ENCODE data around the gene EXOC6B.

The EXOC6B gene

DNA sequence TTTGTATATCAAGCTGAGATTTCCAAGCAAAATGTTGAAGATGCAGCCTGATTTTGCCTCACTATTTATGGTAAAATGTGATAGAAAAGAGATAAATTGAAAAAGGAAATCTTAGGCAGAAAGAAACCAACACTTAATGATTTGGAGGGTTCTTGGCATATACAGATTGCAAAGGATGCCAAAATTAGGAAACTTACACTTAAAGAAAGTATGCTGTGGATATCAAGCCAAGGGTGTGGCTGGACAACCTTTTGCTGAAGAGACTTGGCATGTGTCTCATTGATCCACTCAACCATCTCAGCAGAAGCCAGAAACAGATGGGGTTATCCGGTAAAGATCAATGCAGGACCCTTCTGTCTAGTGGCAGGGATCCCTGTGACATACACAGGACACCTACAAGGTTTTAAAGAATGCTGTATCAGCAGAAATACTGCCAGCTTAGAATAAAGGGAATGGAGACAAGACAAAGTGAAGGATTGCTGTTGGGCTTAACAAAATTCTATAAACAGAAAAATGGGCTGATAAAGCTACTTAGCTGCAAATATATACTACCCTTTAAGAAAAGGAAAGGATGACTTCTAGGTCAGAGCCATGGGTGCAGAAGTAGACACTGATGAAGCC, 570.9 kb downstream of the EXOC6B start:
- no peak overlapping the region for H3K27ac ChIP-seq (ENCODE audit: low read depth, low read length)
- no peaks in the 10 kb centered on the region for H3K36me3 ChIP-seq (ENCODE audit: control insufficient read depth, insufficient read depth, low read length)
- H3K9me3 ChIP-seq (ENCODE audit: control insufficient read depth, insufficient read depth, low read length): no peaks in the 10 kb centered on the region
- H3K27me3 ChIP-seq (ENCODE audit: control insufficient read depth, insufficient read depth, low read length): no peaks in the 10 kb centered on the region
- H3K4me3 ChIP-seq (ENCODE audit: low read depth, low read length): no peak overlapping the region
- 0 out of 2 replicates have a peak, but pooled peaks cover 3% of the 10 kb centered on the region for H3K4me1 ChIP-seq (ENCODE audit: control insufficient read depth, insufficient read depth, low read length)
- H3K9ac ChIP-seq (ENCODE audit: low read depth, low read length): no peak overlapping the region

DNA sequence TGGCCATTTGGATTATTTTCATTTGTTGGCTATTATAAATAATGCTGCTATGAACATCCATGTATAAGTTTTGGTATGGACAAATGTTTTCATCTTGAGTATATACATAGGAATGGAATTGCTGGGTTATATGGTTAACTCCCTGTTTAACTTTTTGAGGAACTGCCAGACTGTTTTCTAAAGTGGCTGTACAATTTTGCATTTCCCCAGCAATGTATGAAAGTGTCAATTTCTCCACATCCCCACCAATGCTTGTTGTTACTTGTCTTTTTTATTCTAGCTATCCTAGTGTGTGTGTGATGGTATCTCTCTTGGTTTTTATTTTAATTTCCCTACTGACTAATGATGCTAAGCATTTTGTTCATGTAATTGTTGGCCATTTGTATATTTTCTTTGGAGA, 587.5 kb downstream of the EXOC6B start:
- Histone ChIP-seq H3K36me3 (ENCODE audit: control insufficient read depth, insufficient read depth, low read length) (no peaks in the 10 kb centered on the region), H3K9ac (ENCODE audit: low read depth, low read length) (no peak overlapping the region), H3K27me3 (ENCODE audit: control insufficient read depth, insufficient read depth, low read length) (no peaks in the 10 kb centered on the region), H3K4me3 (ENCODE audit: low read depth, low read length) (no peak overlapping the region), H3K4me1 (ENCODE audit: control insufficient read depth, insufficient read depth, low read length) (peaks cover 13% of the 10 kb centered on the region), H3K9me3 (ENCODE audit: control insufficient read depth, insufficient read depth, low read length) (no peaks in the 10 kb centered on the region), H3K27ac (ENCODE audit: low read depth, low read length) (no peak overlapping the region)

DNA sequence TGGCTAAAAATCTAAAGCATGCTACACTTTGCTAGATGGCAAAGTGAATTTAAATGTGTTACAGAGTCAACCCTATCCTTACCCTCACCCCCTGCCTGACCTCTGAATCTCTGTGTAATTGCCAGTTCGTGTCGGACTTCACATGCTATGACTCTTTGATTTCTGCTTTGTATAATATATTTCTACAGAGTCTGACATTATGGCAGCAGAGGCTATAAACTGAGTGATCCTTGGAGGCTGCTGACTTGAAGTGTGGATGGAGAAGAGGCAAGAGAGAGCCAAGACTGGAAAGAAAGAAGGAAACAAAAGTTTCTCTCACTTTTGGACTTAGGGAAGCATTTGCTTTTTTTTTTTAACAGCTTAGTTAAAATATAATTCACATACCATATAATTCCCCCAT, 588.3 kb downstream of the EXOC6B start:
- Histone ChIP-seq H3K27me3 (ENCODE audit: control insufficient read depth, insufficient read depth, low read length) (no peaks in the 10 kb centered on the region), H3K9ac (ENCODE audit: low read depth, low read length) (no peak overlapping the region), H3K4me3 (ENCODE audit: low read depth, low read length) (no peak overlapping the region), H3K9me3 (ENCODE audit: control insufficient read depth, insufficient read depth, low read length) (no peaks in the 10 kb centered on the region), H3K27ac (ENCODE audit: low read depth, low read length) (no peak overlapping the region), H3K36me3 (ENCODE audit: control insufficient read depth, insufficient read depth, low read length) (no peaks in the 10 kb centered on the region), H3K4me1 (ENCODE audit: control insufficient read depth, insufficient read depth, low read length) (peaks cover 13% of the 10 kb centered on the region)

DNA sequence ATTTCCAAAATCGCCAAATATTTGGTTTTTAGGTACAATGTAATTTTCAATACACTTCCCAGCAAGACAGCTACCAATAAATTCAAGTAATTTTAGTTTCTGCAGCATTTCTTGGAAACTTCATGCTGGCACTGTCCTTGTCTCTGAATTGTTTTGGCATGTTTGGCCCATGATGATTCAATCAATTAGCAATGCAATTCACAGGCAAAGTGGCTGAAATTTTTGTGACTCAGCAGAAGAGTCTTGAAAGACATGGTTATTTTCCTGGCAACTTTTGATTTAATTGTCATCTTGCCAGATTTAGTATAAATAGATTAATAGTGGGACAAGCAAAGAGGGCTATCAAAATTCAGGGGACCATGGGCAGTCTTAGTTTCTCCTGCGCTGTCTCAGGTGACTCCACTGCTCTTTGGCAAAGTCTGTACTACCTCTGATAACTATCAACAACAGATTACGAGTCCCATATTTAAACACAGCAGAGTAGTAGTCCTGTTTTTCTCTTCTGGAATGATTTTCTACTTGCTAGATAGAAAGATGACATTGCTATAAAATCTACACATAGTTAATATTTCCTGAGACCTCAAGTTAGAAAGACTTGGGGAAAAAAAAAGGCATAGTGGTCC, 589.3 kb downstream of the EXOC6B start:
- Histone ChIP-seq H3K4me1 (ENCODE audit: control insufficient read depth, insufficient read depth, low read length) (peaks cover 13% of the 10 kb centered on the region), H3K4me3 (ENCODE audit: low read depth, low read length) (no peak overlapping the region), H3K9ac (ENCODE audit: low read depth, low read length) (no peak overlapping the region; the same call in 1 of the 2 replicates), H3K27ac (ENCODE audit: low read depth, low read length) (peak overlapping the region; percentile 69), H3K9me3 (ENCODE audit: control insufficient read depth, insufficient read depth, low read length) (no peaks in the 10 kb centered on the region), H3K36me3 (ENCODE audit: control insufficient read depth, insufficient read depth, low read length) (no peaks in the 10 kb centered on the region), H3K27me3 (ENCODE audit: control insufficient read depth, insufficient read depth, low read length) (no peaks in the 10 kb centered on the region)

DNA sequence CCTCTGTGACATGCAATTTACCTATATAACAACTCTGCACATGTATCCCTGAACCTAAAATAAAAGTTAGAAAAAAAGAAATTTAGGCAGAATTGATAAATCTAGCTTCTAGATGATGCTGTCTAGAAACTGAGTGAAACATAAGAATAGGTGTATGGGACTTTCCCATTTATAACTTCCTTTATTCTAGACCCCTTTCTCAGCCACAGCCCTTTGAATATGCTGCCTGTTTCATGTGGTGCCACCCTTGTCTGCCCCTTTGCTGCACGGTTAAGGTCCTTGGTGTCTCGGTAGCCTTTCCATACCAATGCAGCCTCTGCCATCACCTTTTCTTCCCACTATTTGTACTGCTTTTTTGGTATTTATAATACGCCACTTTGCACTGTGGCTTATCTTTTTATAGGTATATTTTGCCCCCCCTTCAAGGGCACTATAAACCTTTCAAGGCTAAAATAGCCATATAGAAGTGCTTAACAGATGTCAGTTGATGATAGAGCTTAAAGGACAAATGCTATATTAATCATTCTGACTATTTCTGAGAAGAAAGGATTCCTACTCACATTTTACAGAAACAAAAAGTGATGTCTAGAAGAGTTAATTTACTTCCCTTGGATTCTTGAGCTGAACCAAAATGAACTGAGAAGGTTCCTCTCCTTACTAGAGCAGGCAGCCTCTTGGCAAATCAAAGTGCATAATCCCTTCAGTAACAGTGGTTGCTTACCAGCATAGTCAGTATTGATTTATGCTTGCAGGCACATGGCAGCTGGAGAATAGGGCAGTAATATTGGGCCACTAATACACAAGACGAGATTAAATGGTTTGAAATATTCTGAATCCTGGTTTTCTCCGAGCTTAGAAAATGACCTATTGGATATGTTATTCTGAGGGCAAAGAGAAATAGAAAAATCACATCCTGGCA, 590.1 kb downstream of the EXOC6B start:
- Histone ChIP-seq H3K36me3 (ENCODE audit: control insufficient read depth, insufficient read depth, low read length) (no peaks in the 10 kb centered on the region), H3K4me1 (ENCODE audit: control insufficient read depth, insufficient read depth, low read length) (peaks cover 18% of the 10 kb centered on the region), H3K27ac (ENCODE audit: low read depth, low read length) (peak overlapping the region; percentile 69), H3K27me3 (ENCODE audit: control insufficient read depth, insufficient read depth, low read length) (no peaks in the 10 kb centered on the region), H3K9ac (ENCODE audit: low read depth, low read length) (no peak overlapping the region), H3K9me3 (ENCODE audit: control insufficient read depth, insufficient read depth, low read length) (no peaks in the 10 kb centered on the region), H3K4me3 (ENCODE audit: low read depth, low read length) (no peak overlapping the region)

DNA sequence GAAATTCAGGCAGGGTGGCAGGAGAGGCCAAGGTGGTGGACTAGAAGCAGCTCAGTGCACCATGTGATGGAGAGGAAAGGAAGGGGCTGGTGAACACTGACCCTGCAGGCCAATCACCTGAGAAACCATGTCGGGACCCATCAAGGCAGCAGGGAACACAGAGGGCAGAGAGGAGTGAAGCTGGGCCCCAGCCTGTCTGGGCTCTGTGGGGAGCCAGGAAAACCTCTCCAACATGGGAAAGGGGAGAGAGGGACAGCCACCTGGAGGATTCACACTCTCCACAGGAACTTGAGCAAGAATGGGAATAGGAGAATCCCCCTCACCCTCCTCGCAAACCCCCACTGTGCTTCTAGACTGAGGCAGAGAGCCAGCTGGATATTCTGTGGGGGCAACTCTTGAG, 592.6 kb downstream of the EXOC6B start:
- H3K27ac ChIP-seq (ENCODE audit: low read depth, low read length): no peak overlapping the region
- H3K27me3 ChIP-seq (ENCODE audit: control insufficient read depth, insufficient read depth, low read length): no peaks in the 10 kb centered on the region
- H3K4me3 ChIP-seq (ENCODE audit: low read depth, low read length): no peak overlapping the region
- no peaks in the 10 kb centered on the region for H3K36me3 ChIP-seq (ENCODE audit: control insufficient read depth, insufficient read depth, low read length)
- H3K9ac ChIP-seq (ENCODE audit: low read depth, low read length): no peak overlapping the region
- H3K9me3 ChIP-seq (ENCODE audit: control insufficient read depth, insufficient read depth, low read length): no peaks in the 10 kb centered on the region
- peaks cover 28% of the 10 kb centered on the region for H3K4me1 ChIP-seq (ENCODE audit: control insufficient read depth, insufficient read depth, low read length)

DNA sequence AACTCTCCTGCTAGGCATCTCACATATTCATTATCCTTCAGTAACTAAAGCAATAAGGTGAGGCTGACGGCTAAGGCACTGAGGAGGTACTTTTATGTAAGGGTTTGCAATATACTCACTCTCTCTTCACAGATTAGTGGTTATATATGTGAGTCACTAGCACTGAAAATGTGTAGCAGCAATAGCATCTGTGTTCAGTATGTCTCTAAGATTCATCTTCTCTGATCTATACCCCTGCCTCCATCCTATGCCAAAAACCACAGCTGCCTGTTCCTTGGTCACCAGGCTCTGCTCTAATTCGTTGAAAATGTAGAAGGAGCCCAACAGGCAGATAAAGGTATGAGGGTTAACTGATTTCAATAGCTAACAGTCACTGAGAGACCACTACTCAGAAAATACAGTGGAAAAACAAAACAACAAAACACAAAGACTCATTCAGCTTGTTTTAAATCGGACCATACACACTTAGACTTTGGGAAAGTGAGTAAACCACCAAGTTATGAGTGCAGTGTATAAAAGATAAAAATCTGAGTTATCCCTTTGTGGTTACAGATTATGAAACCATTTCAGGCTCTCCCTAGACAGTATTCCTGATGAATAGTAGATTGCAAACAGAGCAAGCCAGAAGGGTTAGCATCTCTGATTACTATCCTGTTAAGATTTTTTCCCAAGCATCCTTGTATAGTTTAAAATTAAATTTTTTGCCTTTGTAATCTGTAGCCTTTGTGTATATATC, 602.8 kb downstream of the EXOC6B start:
- Histone ChIP-seq H3K4me3 (ENCODE audit: low read depth, low read length) (no peak overlapping the region), H3K9me3 (ENCODE audit: control insufficient read depth, insufficient read depth, low read length) (no peaks in the 10 kb centered on the region), H3K36me3 (ENCODE audit: control insufficient read depth, insufficient read depth, low read length) (no peaks in the 10 kb centered on the region), H3K27ac (ENCODE audit: low read depth, low read length) (no peak overlapping the region), H3K4me1 (ENCODE audit: control insufficient read depth, insufficient read depth, low read length) (peaks cover 11% of the 10 kb centered on the region; the same call in 1 of the 2 replicates), H3K27me3 (ENCODE audit: control insufficient read depth, insufficient read depth, low read length) (no peaks in the 10 kb centered on the region), H3K9ac (ENCODE audit: low read depth, low read length) (no peak overlapping the region)

DNA sequence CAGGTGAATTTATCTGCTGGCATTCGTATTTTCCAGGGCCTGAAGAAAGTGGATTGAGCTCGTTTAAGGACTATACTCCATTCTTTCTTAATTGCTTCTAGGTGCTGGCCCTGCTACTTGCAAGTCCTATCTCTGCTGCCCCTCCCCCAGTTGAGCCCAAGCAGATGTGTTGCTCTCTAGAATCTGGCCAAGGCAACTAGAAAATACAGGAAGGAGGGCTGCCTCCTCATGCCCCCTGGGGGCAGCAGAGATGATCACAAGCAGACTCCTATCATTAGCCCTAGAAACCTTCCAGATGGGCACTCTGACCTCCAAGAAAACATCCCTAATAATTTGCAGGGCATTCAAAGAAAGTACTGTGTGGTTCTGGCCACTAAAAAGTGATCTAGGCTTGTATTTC, 605.7 kb downstream of the EXOC6B start:
- H3K27me3 ChIP-seq (ENCODE audit: control insufficient read depth, insufficient read depth, low read length): no peaks in the 10 kb centered on the region
- H3K9me3 ChIP-seq (ENCODE audit: control insufficient read depth, insufficient read depth, low read length): no peaks in the 10 kb centered on the region
- no peak overlapping the region for H3K27ac ChIP-seq (ENCODE audit: low read depth, low read length)
- H3K9ac ChIP-seq (ENCODE audit: low read depth, low read length): no peak overlapping the region
- peaks cover 11% of the 10 kb centered on the region; the same call in 1 of the 2 replicates for H3K4me1 ChIP-seq (ENCODE audit: control insufficient read depth, insufficient read depth, low read length)
- no peaks in the 10 kb centered on the region for H3K36me3 ChIP-seq (ENCODE audit: control insufficient read depth, insufficient read depth, low read length)
- H3K4me3 ChIP-seq (ENCODE audit: low read depth, low read length): no peak overlapping the region

DNA sequence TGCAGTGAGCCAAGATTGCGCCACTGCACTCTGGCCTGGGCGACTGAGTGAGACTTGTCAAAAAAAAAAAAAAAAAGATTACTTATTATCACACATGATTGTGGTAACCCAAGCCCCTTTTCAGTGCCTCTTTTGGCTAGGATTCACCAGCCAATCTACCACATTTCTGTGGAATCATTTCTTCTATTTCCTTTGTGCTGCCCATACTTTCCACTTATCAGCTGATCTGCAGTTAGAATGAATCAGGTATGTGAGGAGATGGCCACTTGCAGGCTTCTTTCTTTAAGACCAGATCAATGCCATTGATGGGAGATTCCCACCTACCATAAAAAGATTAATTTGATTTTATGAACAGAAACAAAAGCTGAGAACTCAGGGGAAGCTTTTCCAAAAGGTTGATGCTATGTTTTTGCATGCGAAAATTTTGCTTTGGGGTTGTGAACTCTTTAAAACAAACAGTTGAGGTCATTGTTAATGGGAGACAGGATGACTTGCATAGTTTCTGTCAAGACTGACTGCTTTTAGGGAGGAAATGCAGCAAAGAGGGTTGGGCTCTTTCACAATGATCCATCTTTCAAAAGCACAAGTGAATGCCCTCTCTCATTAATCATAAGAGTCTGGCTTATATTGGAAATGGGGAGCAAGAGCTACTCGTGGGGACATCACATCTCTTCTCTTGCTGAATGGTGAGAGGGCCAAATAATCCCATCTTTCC, 611.2 kb downstream of the EXOC6B start:
- Histone ChIP-seq H3K9me3 (ENCODE audit: control insufficient read depth, insufficient read depth, low read length) (no peaks in the 10 kb centered on the region), H3K4me3 (ENCODE audit: low read depth, low read length) (no peak overlapping the region), H3K36me3 (ENCODE audit: control insufficient read depth, insufficient read depth, low read length) (no peaks in the 10 kb centered on the region), H3K4me1 (ENCODE audit: control insufficient read depth, insufficient read depth, low read length) (0 out of 2 replicates have a peak, but pooled peaks cover 8% of the 10 kb centered on the region), H3K27ac (ENCODE audit: low read depth, low read length) (no peak overlapping the region), H3K27me3 (ENCODE audit: control insufficient read depth, insufficient read depth, low read length) (no peaks in the 10 kb centered on the region), H3K9ac (ENCODE audit: low read depth, low read length) (no peak overlapping the region)

DNA sequence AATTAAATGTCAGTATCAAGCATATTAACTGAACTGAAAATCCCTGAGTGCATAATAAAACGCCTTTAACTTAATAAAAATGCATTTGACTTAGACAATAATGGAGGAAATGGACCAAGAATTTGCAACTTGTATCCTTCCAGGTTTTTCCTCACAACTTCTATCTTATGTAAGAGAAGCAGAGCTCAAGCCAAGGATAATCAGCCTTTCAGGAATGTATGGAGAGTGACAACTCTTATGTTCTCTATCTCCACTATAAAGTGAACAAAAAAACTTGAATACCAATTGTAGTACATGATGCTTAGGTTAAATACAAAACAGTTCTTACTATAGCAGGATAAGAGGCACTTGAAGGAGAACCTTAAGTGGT, 613.4 kb downstream of the EXOC6B start:
- Histone ChIP-seq H3K4me1 (ENCODE audit: control insufficient read depth, insufficient read depth, low read length) (0 out of 2 replicates have a peak, but pooled peaks cover 5% of the 10 kb centered on the region), H3K27me3 (ENCODE audit: control insufficient read depth, insufficient read depth, low read length) (no peaks in the 10 kb centered on the region), H3K36me3 (ENCODE audit: control insufficient read depth, insufficient read depth, low read length) (no peaks in the 10 kb centered on the region), H3K4me3 (ENCODE audit: low read depth, low read length) (no peak overlapping the region), H3K27ac (ENCODE audit: low read depth, low read length) (no peak overlapping the region), H3K9me3 (ENCODE audit: control insufficient read depth, insufficient read depth, low read length) (no peaks in the 10 kb centered on the region), H3K9ac (ENCODE audit: low read depth, low read length) (no peak overlapping the region)

Measured in HUES48 (cell line).